Stimulated activated CD4-positive, alpha-beta T cell treated with anti-CD3 and anti-CD28 coated beads, TNF-alpha, amount 100 ng/mL, for 4 hours (primary cell): ENCODE results near the gene LSP1.

Experiments
- DNase-seq, 3 experiments: peaks; one replicate each; pipeline ENCODE4 v3.0.0-alpha.2; 2020; ENCODE audit warnings: low read depth in 3 of 3

LSP1 gene

DNA sequence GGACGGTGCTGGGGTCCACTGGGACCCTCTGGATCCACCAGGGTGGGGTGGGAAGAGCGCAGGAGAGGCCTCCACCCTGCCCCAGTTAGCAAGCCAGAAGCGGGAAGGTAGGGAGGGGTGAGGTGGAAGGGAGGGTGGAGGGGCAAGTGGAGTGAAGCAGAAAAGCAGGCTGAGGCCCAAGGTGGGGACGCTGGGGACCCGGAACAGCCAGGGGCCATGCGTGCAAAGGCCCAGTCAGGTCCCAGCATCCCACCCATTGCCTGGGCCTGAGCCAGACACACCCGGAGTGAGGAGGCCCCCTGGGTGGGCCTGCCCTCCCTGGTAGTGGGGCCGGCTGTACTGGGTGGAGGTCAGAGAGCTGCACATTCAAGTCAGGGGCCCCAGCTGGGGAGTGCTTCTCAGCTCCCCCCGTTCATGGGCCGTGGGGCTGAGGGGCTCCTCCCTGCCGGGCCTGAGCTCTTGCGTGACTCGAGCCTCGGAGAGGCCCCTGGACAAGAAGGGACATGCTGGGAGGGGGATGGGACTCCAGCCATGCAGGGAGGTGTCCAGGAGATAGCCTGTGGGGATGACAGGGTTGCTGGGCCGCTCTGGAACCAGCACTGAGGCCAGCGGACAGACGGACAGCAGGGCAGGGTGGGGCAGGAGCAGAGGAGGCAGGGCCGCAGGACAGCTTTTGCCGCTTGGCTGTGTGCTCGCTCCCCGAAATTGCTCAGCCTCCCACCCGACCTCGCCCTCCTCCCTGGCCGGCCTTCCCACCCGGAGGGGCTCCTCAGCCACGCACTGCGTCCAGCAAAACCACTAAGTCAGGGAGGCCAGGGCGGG lies 74.4 kb downstream of the LSP1 start:
- no peak for DNase-seq

DNA sequence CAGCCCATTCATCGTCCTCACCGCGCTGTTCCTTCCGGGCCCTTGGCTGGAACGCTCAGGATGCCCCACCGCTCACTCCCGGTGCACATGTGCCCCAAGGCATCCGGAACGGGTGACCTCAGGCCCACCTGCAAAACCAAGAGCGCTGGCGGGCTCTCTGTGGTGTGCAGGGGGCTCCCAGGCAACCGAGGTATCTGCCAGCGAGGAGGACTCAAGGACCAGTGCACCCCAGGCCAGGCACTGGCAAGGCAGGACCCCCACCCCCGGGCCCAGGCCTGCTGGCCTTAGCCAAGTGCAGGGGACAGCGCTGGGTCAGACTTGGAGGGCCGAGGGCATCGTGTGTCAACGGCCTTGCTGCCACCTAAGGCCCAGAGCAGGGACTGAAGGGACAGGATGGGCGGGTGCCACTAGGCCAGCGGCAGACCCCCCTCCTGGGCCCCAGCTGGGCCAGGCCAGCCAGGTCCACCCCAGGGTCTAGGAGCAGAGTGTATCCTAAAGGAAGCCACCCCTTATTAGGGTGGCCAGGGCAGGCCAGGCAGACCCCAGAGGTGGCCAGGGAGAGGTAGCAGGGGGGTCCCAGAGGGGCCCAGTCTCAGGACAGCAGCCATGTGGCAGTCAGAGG lies 75.1 kb downstream of the LSP1 start:
- DNase-seq = no peak

- no peak for DNase-seq
Observed at GRCh38 chr11:1928470-1928890, 75.6 kb downstream of the LSP1 start.

DNA sequence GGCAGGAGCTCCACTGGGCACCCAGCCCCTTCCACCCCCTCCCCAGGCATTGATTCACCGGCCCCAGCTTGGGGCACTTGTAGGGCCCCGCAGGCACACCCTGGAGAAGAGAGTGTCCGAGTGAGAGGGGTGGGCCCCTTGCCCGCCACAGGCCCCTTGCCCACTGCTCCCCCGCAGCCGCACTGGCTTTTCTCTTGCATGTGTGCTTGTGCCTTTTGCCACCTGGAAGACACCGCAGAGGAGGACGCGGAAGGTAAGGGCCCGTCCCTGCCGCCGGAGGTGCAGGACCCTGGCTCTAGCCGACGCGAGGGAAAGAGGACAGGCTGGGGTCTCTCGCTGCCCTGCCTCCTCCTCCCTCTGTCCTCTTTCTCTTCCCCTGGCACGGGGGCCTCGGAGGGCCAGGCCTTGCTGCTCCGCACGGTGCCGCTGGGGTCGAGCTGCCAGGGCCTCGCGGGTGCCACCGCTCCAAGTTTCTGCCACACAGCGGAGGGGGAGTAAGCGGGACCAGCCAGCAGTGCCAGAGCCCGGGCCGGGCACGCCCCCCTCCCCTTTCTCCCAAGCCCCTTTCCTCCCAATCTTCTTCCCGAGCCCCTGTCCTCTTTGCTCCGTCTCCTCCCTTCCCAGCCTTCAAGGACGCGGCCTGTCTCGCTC lies 76.1 kb downstream of the LSP1 start:
- no peak for DNase-seq

GRCh38 chr11:1929621-1930461 lies 77.0 kb downstream of the LSP1 start:
- DNase-seq = no peak

DNA sequence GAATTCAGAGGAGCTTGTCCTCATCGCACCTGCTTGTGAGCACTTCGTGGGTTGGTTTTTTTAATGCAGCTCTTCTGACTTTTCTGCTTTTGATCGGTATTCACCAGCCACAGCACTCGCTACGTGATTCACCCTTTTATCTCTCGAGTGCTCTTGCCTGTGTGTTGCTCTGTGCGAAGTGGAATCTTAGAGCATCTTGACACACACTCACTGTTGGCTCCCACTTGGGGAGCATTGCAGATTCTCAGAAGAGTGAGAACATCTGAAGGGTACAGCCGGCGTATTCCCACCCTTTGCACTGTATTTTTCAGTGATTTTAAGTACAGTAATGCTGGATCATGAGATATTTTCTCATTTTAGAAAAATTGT lies 77.6 kb downstream of the LSP1 start:
- DNase-seq = no peak

- no peak for DNase-seq
Observed at GRCh38 chr11:1931341-1932104, 78.6 kb downstream of the LSP1 start.

GRCh38 chr11:1932105-1932480 lies 79.2 kb downstream of the LSP1 start:
- DNase-seq = no peak

- DNase-seq = no peak
Observed at GRCh38 chr11:1932681-1933080, 79.8 kb downstream of the LSP1 start.

- DNase-seq = no peak
Observed at GRCh38 chr11:1933416-1934334, 80.8 kb downstream of the LSP1 start.

GRCh38 chr11:1934335-1935155 lies 81.7 kb downstream of the LSP1 start:
- no peak for DNase-seq

- DNase-seq = no peak
Observed at GRCh38 chr11:1935156-1936071, 82.5 kb downstream of the LSP1 start.

- DNase-seq = no peak
Observed at GRCh38 chr11:1936072-1936780, 83.3 kb downstream of the LSP1 start.

DNA sequence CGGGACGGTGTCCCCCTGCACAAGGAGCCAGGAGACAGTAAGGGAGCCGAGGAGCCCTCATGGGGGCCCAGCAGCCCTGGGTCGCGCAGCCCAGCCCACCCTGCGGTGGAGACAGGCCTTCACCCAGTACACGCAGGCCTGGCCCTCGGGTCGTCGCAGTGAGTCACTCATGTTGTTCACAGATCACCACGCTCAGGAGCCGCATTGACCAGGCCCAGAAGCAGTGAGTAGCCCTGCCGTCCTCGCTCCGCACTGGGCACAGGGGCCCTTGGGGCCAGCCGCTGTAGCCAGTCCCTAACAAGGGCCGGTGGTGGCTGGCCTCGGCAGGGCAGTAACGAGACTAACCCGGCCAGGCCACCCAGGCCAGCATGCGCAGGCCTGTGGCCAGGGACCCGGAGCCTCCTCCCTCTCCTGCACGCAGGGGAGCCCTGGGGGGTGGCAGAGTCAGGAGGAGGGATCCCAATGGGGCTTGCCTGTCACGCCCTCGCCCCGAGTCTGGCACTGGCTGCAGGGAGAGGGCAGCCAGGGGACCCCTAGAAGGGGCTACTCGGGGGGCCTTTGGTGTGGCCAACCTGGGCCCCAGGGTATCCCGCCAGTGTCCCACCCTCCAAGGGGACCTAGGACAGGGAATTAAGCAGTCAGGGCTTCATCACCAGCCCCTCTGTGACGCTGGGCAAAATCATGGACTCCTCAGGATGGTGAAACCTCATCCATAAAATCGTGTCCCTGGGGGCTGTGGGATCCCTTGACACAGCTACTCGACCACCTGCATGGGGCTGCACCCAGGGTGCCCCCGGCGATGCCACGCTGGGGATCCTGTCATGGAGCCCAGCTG lies 84.1 kb downstream of the LSP1 start:
- no peak for DNase-seq

DNA sequence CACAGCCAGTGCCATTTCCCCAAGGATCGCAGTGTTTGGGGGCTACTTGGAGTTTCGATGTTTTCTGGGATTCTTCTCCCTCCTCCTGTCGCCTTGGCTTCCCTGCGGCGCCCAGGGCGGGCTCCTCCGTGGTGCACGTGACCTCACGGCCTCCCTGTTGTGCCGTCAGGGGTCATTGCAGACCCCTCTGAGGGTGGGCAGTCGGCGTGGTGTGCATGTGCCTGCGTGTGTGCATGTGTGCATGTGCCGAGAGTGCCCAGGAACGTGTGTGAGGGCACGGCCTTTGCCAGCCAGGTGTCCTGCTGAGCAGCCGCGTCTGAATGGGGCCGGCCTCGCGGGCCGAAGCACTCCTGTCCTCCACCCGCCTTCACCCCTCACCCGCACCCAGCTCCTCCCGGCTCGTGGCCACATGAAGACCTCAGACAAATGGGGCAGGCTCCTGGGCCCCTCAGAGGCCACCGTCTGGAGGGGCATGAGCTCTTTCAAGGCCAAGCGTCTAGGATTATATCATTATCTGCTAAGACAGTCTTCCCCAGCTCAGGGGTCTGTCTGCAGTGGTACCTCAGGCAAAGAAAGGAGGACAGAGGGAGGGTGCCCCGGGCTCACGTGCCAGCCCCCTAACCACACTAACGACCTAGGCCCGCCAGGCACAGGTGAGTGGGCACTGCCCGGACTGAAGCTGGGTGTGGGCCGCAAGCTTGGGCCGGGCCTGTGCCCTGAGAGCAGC lies 84.9 kb downstream of the LSP1 start:
- no peak for DNase-seq
